Naive thymus-derived CD4-positive, alpha-beta T cell (primary cell): Measurements from ENCODE around the gene ST6GALNAC1. TPM values are rescaled to one million over a fixed set of nuclear protein-coding genes. Genes with fewer than 3 reads are reported as not detected.

Experiments
- ATAC-seq: fragments of 150-1000 bp; cut with Tn5 transposase; 2 replicates; pipeline ENCODE4 v1.10.0; 2021; ENCODE audit warnings: mild to moderate bottlenecking, moderate library complexity
- CTCF ChIA-PET: fragments of 350-600 bp; sonication (Branson Sonifier 250); formaldehyde crosslinking; loops from one replicate; lab custom pipeline; 2021; ENCODE audit warnings: antibody characterized with exemption; lab: Charles Lee
- POLR2A ChIA-PET: fragments of 350-600 bp; sonication (Branson Sonifier 250); formaldehyde crosslinking; loops from one replicate; lab custom pipeline; 2021; ENCODE audit warnings: antibody characterized with exemption, inconsistent platforms; lab: Charles Lee
- DNase-seq, 9 donors: peaks; one replicate each; pipeline versions ENCODE4 v3.0.0 to v3.0.0-alpha.2; 2020 to 2022; ENCODE audit warnings: mixed read lengths in 1 of 9
- H3K27ac ChIP-seq: one replicate; pipeline ENCODE4 v1.7.0; 2013; ENCODE audit warnings: mild to moderate bottlenecking, low read depth, low read length, moderate library complexity
- H3K27me3 ChIP-seq, 2 donors: one replicate each; pipeline ENCODE4 v1.7.0; 2013; ENCODE audit warnings: low read length in 2 of 2, mild to moderate bottlenecking in 2 of 2, moderate library complexity in 2 of 2; ENCODE audit not compliant: control insufficient read depth in 2 of 2, insufficient read depth in 2 of 2
- H3K36me3 ChIP-seq, 3 experiments: 1 replicate in 2 of 3; 2 replicates in 1 of 3; pipeline ENCODE4 v1.7.0; 2013; ENCODE audit warnings: low read length in 3 of 3, mild to moderate bottlenecking in 3 of 3, moderate library complexity in 1 of 3; ENCODE audit not compliant: insufficient read depth in 3 of 3, control insufficient read depth in 2 of 3
- H3K4me1 ChIP-seq, 2 donors: one replicate each; pipeline ENCODE4 v1.7.0; 2013; ENCODE audit warnings: low read length in 2 of 2, mild to moderate bottlenecking in 2 of 2, moderate library complexity in 1 of 2; ENCODE audit not compliant: control insufficient read depth in 2 of 2, insufficient read depth in 2 of 2
- H3K4me3 ChIP-seq: 2 replicates; pipeline ENCODE4 v1.7.0; 2013; ENCODE audit warnings: mild to moderate bottlenecking, low read length
- H3K9me3 ChIP-seq, 3 experiments: 1 replicate in 2 of 3; 2 replicates in 1 of 3; pipeline ENCODE4 v1.7.0; 2013; ENCODE audit warnings: low read length in 3 of 3; ENCODE audit not compliant: control insufficient read depth in 2 of 3
- H3K27ac Mint-ChIP-seq, 9 donors: one replicate each; pipeline ENCODE4 v1.8.0; 2020 to 2022; ENCODE audit warnings: mixed read lengths in 9 of 9, mild to moderate bottlenecking in 8 of 9, moderate library complexity in 5 of 9, inconsistent platforms in 2 of 9
- H3K27me3 Mint-ChIP-seq, 5 donors: one replicate each; pipeline ENCODE4 v1.8.0; 2021 to 2022; ENCODE audit warnings: mixed read lengths in 5 of 5, mild to moderate bottlenecking in 1 of 5
- H3K36me3 Mint-ChIP-seq, 5 donors: one replicate each; pipeline ENCODE4 v1.8.0; 2020 to 2022; ENCODE audit warnings: mixed read lengths in 5 of 5, mild to moderate bottlenecking in 3 of 5, inconsistent platforms in 1 of 5
- H3K4me1 Mint-ChIP-seq, 7 donors: one replicate each; pipeline ENCODE4 v1.8.0; 2020 to 2022; ENCODE audit warnings: mixed read lengths in 7 of 7, mild to moderate bottlenecking in 3 of 7, inconsistent platforms in 1 of 7
- H3K4me3 Mint-ChIP-seq, 10 donors: one replicate each; pipeline ENCODE4 v1.8.0; 2020 to 2022; ENCODE audit warnings: mild to moderate bottlenecking in 10 of 10, mixed read lengths in 10 of 10, moderate library complexity in 6 of 10, inconsistent platforms in 2 of 10
- H3K9me3 Mint-ChIP-seq, 11 donors: one replicate each; pipeline ENCODE4 v1.8.0; 2020 to 2022; ENCODE audit warnings: mixed read lengths in 11 of 11, mild to moderate bottlenecking in 4 of 11, inconsistent platforms in 1 of 11, moderate library complexity in 1 of 11
- intact Hi-C, 2 donors: fragments of 100-400 bp; cut with micrococcal nuclease; formaldehyde crosslinking; loops; one replicate each; pipeline ENCODE4 v1.15.1; 2023
- polyA plus RNA-seq, 2 donors: library from polyadenylated mRNA; unstranded; fragments of 300-500 nt; fragmentation: Illumina TruSeq; gene quantifications; one replicate each; pipeline ENCODE4 v1.2.3, GENCODE V29; 2021
- total RNA-seq, 6 experiments: library from RNA in 5 of 6; stranded (reverse) in 5 of 6; gene quantifications; 1 replicate in 5 of 6; 2 replicates in 1 of 6; pipeline ENCODE4 v1.2.3 and lab custom pipeline; 2021 to 2026

ST6GALNAC1 gene
- total and polyA plus RNA-seq, 7 experiments from 2014 or later = 1.4 to 20.7 (median 2.6) TPM

GRCh38 chr17:76642994-76643393 is 563 bp downstream of the ST6GALNAC1 start:
- Histone ChIP-seq H3K36me3 (no peaks in the 10 kb centered on the region), H3K4me3 (peak overlapping the region; percentile 32), H3K9me3 (no peaks in the 10 kb centered on the region), H3K27me3 (no peaks in the 10 kb centered on the region), H3K27ac (peak overlapping the region; percentile 46), H3K4me1 (peaks cover 0 to 16% of the 10 kb centered on the region in 2 donors)
- DNase-seq (peak in 2 of 9 donors; percentile 9 to 19), ATAC-seq (no peak)
- Mint-ChIP-seq H3K27me3 (peaks cover 0 to 20% (median 0%) of the 10 kb centered on the region in 5 donors), H3K9me3 (peaks cover 0 to 11% (median 5%) of the 10 kb centered on the region in 11 donors), H3K4me3 (peak overlapping the region; percentile 66 to 89 (median 78)), H3K27ac (peak overlapping the region; percentile 51 to 93 (median 77)), H3K4me1 (peaks cover 12 to 48% (median 33%) of the 10 kb centered on the region in 7 donors), H3K36me3 (peaks cover 0 to 8% (median 6%) of the 10 kb centered on the region in 5 donors)
- intact Hi-C loops = loop anchor here in 1 of 2 donors (2.0 kb wide), 1 partner anchor 38 kb away; no protein-coding TSS in a partner anchor
- ChIA-PET POLR2A (interaction anchor here (0.8 to 2.7 kb wide), 2 partner anchors 28 to 118 kb away, joined by 3 to 23 read pairs; no protein-coding TSS in a partner anchor), CTCF (interaction anchor here (1.4 kb wide), 1 partner anchor 19 kb away, joined by 6 read pairs; no protein-coding TSS in a partner anchor)

DNA sequence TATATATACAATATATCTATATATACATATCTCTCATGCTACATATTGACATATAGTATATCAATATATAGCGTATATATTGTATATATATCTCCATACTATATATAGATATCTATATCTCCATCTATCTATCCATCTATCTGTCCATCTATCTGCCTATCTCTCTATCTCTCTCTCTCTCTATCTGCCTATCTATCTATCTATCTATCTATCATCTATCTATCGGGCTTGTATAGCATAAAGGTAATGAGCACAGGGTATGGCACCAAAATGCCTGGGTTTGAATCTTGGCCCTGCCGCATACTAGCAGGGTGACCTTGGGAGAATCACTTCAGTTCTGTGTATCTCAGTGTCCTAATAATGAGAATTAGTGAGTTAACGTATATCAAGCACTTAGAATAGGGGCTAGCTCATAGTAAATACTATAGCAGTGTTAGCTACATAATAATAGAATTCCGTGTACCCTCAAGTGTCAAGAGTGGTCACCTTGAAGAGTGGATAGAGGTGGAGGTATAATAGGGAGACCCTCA is 1.5 kb downstream of the ST6GALNAC1 start:
- H3K9me3 Mint-ChIP-seq = peaks cover 0 to 11% (median 5%) of the 10 kb centered on the region in 11 donors
- peaks cover 12 to 48% (median 33%) of the 10 kb centered on the region in 7 donors for H3K4me1 Mint-ChIP-seq
- ChIA-PET POLR2A (interaction anchor here (0.8 to 2.7 kb wide), 2 partner anchors 29 to 63 kb away, joined by 3 to 23 read pairs; no protein-coding TSS in a partner anchor), CTCF (interaction anchor here (1.0 kb wide), 1 partner anchor 28 kb away, joined by 3 read pairs; no protein-coding TSS in a partner anchor)
- H3K36me3 Mint-ChIP-seq = peaks cover 0 to 9% (median 6%) of the 10 kb centered on the region in 5 donors
- Histone ChIP-seq H3K4me1 (peaks cover 0 to 16% of the 10 kb centered on the region in 2 donors), H3K4me3 (no peak overlapping the region), H3K36me3 (no peaks in the 10 kb centered on the region), H3K27ac (no peak overlapping the region), H3K27me3 (no peaks in the 10 kb centered on the region), H3K9me3 (no peaks in the 10 kb centered on the region)
- intact Hi-C loops = loop anchor here in 1 of 2 donors (2.0 kb wide), 1 partner anchor 39 kb away; no protein-coding TSS in a partner anchor
- H3K27ac Mint-ChIP-seq = peak overlapping the region in 3 of 9 donors; percentile 51 to 92 (median 68)
- H3K4me3 Mint-ChIP-seq = peak overlapping the region; percentile 6 to 89 (median 72)
- ATAC-seq (no peak), DNase-seq (no peak)
- H3K27me3 Mint-ChIP-seq = peaks cover 0 to 14% (median 0%) of the 10 kb centered on the region in 5 donors

GRCh38 chr17:76641501-76641900 is 2.1 kb downstream of the ST6GALNAC1 start:
- POLR2A ChIA-PET = interaction anchor here (0.8 to 2.7 kb wide), 2 partner anchors 30 to 64 kb away, joined by 3 to 23 read pairs; no protein-coding TSS in a partner anchor

DNA sequence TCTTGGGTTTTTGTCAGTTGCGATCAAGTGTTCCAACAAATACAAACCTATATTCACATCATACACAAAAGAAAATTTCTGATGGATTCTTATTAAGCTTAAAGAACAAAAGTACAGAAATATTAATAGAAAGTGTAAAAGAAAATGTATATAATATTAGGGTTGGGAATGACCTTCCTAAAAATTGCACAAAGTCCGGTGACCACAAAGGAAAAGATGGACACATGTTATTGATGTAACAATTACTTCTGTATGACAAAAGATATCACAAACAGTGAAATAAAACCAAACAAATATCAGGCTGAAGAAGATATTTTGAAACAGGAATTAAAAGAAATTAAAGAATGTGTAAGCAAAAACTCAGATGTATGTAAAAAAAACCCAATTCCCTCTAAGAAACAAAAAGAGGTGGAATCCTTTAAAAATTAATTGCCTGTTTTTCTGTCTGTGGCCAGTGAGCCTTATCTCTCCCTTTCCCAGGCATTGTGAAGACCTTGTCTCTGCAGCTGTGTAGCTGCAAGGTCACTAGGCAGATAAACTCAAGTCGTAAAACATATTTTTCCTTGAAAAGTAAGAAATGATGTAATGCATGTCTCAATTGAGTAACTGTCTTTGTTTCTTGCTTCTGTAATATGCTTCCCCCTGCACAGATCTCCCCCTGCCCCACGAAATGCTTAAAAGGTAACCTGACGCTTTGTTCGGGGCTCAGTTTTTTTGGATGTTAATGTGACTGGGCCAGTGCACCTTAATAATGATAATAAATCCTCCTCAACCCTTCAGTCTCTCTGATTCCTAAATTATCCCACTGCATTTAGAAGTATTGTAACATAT is 2.8 kb downstream of the ST6GALNAC1 start:
- no peaks in the 10 kb centered on the region for H3K36me3 ChIP-seq
- H3K4me1 Mint-ChIP-seq = peaks cover 12 to 43% (median 33%) of the 10 kb centered on the region in 7 donors
- no peaks in the 10 kb centered on the region for H3K9me3 ChIP-seq
- intact Hi-C loops = no loop called here
- no peak overlapping the region for H3K4me3 ChIP-seq
- peak overlapping the region in 3 of 9 donors; percentile 4 to 83 (median 5) for H3K27ac Mint-ChIP-seq
- peak overlapping the region; percentile 13 for H3K27ac ChIP-seq
- H3K4me1 ChIP-seq = peaks cover 0 to 16% of the 10 kb centered on the region in 2 donors
- ChIA-PET CTCF (interaction anchor here (0.5 kb wide), 1 partner anchor 294 kb away, joined by 3 read pairs; no protein-coding TSS in a partner anchor), POLR2A (no interaction called here)
- peaks cover 0 to 10% (median 0%) of the 10 kb centered on the region in 5 donors for H3K27me3 Mint-ChIP-seq
- DNase-seq (no peak), ATAC-seq (no peak)
- H3K9me3 Mint-ChIP-seq = peaks cover 0 to 4% (median 0%) of the 10 kb centered on the region in 11 donors
- peaks cover 0 to 6% (median 0%) of the 10 kb centered on the region in 5 donors for H3K36me3 Mint-ChIP-seq
- H3K4me3 Mint-ChIP-seq = peak overlapping the region in 2 of 10 donors; percentile 19 to 53
- H3K27me3 ChIP-seq = no peaks in the 10 kb centered on the region

More at GRCh38 chr17:76641501-76641900, 2.1 kb downstream of the ST6GALNAC1 start:
- H3K4me3 Mint-ChIP-seq = peak overlapping the region in 1 of 10 donors; percentile 3
- peaks cover 0 to 7% (median 1%) of the 10 kb centered on the region in 11 donors for H3K9me3 Mint-ChIP-seq
- H3K36me3 Mint-ChIP-seq = peaks cover 0 to 7% (median 3%) of the 10 kb centered on the region in 5 donors
- peaks cover 0 to 16% of the 10 kb centered on the region in 2 donors for H3K4me1 ChIP-seq
- no peaks in the 10 kb centered on the region for H3K9me3 ChIP-seq
- H3K36me3 ChIP-seq = no peaks in the 10 kb centered on the region
- intact Hi-C loops = no loop called here
- H3K27me3 ChIP-seq = no peaks in the 10 kb centered on the region
- no peak overlapping the region for H3K4me3 ChIP-seq
- DNase-seq (no peak), ATAC-seq (no peak)
- H3K27ac ChIP-seq = no peak overlapping the region
- peaks cover 0 to 12% (median 0%) of the 10 kb centered on the region in 5 donors for H3K27me3 Mint-ChIP-seq
- H3K27ac Mint-ChIP-seq = peak overlapping the region in 2 of 9 donors; percentile 4 to 6
- H3K4me1 Mint-ChIP-seq = peaks cover 12 to 44% (median 33%) of the 10 kb centered on the region in 7 donors
- CTCF ChIA-PET = no interaction called here

GRCh38 chr17:76638263-76638662 is 5.3 kb downstream of the ST6GALNAC1 start:
- no peak overlapping the region for H3K4me3 ChIP-seq
- Mint-ChIP-seq H3K36me3 (peaks cover 0 to 6% (median 0%) of the 10 kb centered on the region in 5 donors), H3K27ac (no peak overlapping the region), H3K27me3 (peaks cover 0 to 16% (median 0%) of the 10 kb centered on the region in 5 donors), H3K4me1 (peaks cover 3 to 24% (median 15%) of the 10 kb centered on the region in 7 donors), H3K9me3 (no peaks in the 10 kb centered on the region), H3K4me3 (no peak overlapping the region)
- H3K27ac ChIP-seq = no peak overlapping the region
- no peaks in the 10 kb centered on the region for H3K27me3 ChIP-seq
- ATAC-seq (no peak), DNase-seq (no peak)
- intact Hi-C loops = no loop called here
- CTCF ChIA-PET = interaction anchor here (1.7 kb wide), 1 partner anchor 14 kb away, joined by 8 read pairs; no protein-coding TSS in a partner anchor
- peaks cover 0 to 5% of the 10 kb centered on the region in 2 donors for H3K4me1 ChIP-seq
- H3K9me3 ChIP-seq = no peaks in the 10 kb centered on the region
- POLR2A ChIA-PET = interaction anchor here (1.2 to 1.3 kb wide), 2 partner anchors 33 to 89 kb away, joined by 3 to 4 read pairs; no protein-coding TSS in a partner anchor
- no peaks in the 10 kb centered on the region for H3K36me3 ChIP-seq
